AG10803 (cell line): ENCODE data around the gene DBNDD1.
"Not testable (repeated sequence)": the region's sequence is repeated elsewhere in the genome, so short reads cannot be mapped to it uniquely, and the experiment has no call there.

ENCODE experiments used
- DNase-seq: peaks from one replicate; pipeline ENCODE4 v3.0.0; 2010; ENCODE audit warnings: low read depth
- H3K4me3 ChIP-seq: 2 replicates; pipeline ENCODE4 v1.5.1; 2011; ENCODE audit warnings: mild to moderate bottlenecking, low read length, control low read depth
- TF ChIP-seq, protein P1 (sequence below): conservative IDR thresholded peaks from 2 replicates; pipeline ENCODE4 v1.5.1; 2011; ENCODE audit warnings: mild to moderate bottlenecking, low read length, control low read depth, inconsistent platforms

DBNDD1 gene

DNA sequence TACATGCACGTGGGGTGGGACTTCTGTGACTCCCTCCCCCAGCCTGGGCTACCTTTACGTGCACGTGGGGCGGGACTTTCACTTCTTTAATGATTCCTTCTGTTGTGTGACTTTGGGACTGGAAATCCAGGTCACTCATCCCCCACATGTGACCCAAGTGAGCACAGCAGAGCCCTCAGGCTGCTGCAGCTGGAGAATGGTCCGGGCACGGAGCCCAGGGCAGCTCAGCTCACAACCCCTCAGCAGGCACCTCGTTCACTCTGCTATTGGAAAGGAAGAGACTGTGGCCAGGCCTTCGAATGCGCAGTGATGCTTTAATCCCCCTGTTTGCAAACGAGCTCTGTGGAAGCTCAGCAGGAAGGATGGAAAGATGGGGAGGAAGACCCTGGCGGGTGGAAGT lies 14.7 kb downstream of the DBNDD1 start:
- TF ChIP-seq, protein P1, sequence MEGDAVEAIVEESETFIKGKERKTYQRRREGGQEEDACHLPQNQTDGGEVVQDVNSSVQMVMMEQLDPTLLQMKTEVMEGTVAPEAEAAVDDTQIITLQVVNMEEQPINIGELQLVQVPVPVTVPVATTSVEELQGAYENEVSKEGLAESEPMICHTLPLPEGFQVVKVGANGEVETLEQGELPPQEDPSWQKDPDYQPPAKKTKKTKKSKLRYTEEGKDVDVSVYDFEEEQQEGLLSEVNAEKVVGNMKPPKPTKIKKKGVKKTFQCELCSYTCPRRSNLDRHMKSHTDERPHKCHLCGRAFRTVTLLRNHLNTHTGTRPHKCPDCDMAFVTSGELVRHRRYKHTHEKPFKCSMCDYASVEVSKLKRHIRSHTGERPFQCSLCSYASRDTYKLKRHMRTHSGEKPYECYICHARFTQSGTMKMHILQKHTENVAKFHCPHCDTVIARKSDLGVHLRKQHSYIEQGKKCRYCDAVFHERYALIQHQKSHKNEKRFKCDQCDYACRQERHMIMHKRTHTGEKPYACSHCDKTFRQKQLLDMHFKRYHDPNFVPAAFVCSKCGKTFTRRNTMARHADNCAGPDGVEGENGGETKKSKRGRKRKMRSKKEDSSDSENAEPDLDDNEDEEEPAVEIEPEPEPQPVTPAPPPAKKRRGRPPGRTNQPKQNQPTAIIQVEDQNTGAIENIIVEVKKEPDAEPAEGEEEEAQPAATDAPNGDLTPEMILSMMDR = no peak
- no peak overlapping the region for H3K4me3 ChIP-seq

DNA sequence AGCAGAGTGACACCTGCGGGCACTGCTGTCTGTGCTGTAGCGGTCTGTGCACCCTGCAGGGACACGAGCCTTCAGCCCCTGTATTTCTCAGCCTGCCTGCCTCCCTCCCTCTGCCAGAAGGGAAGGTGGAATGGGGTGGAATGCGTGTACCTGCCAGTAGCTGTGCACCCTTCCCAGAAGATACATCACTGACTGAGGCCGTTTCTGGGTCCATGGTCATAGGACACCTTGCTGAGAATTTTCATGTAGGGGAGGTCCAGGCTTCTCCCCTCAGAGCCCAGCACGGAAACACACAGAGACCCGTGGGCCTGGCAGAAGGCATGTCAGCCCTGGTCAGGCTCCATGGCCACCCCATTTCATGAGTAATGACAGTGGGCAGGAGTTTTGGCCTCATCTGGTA lies 16.5 kb downstream of the DBNDD1 start:
- H3K4me3 ChIP-seq = no peak overlapping the region
- DNase-seq = no peak
- TF ChIP-seq, protein P1 = no peak

More for the DNA sequence above, 14.7 kb downstream of the DBNDD1 start:
- no peak for DNase-seq

DNA sequence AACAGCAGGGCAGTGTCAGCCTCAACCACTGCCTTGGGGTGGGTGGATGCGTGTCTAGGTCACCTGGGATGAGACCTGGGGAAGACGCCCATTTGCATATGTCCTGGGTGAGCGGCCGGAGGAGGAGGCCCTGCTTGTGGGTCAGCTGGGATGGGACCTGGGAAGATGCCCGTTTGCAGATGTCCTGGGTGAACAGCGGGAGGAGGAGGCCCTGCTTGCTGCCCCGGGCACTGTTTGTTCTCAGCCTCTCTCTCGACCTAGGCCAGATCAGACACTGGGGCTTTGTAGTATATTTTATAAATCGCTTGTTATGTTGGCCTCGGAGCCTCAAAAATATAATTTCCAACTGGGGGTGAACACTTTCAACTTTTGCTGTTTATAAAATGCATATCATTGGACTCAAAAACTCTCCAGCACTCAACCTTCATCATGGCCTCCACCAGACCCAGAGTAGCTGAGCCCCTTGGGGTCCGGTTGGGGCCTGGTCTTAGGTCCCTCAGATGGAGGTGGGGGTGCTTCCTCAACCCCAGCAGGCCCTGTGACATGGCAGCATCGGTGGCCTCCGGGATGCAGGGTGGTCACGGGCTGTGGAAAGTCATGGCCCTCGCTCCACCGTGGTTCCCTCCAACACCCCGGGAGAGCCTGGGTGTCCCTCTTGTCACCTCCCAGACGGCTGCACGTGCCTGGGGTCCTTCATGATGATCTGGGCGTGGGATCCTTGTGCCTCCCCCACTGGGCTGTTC lies 17.3 kb downstream of the DBNDD1 start:
- DNase-seq = no peak
- no peak overlapping the region for H3K4me3 ChIP-seq
- TF ChIP-seq, protein P1 = no peak

DNA sequence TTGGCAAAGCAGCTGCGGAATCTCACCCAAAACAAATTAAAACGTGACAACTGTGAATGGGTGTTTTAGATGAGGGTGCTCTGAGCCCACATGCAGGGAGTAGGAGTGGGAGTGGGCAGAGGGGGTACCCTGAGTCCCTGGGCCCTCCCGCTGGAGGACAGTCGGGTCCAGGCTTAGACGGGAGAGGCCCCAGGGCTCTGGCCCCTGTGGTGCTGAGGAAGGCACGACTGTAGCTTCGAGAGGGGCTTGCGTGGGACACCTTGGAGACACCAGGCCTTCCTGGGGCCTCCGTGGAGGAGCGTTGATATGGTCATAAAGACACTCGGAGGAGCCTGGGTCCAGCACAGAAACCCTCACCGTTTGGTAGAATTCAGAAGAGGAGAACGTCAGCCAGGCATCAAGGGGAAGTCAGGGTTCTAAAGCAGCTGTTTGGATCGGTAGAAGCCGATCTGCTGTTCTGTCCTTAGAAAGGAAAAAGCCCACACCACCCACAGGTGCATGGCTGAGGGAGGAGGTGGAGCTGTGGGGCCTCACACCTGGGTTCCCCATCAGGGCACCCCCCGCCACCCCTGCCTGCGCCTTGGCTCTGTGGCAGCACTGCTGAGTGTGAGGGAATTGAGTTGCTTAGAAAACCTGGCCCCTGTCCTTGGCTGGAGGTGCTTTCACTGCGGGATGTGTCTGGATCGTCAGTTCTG lies 18.4 kb downstream of the DBNDD1 start:
- TF ChIP-seq, protein P1 = no peak

DNA sequence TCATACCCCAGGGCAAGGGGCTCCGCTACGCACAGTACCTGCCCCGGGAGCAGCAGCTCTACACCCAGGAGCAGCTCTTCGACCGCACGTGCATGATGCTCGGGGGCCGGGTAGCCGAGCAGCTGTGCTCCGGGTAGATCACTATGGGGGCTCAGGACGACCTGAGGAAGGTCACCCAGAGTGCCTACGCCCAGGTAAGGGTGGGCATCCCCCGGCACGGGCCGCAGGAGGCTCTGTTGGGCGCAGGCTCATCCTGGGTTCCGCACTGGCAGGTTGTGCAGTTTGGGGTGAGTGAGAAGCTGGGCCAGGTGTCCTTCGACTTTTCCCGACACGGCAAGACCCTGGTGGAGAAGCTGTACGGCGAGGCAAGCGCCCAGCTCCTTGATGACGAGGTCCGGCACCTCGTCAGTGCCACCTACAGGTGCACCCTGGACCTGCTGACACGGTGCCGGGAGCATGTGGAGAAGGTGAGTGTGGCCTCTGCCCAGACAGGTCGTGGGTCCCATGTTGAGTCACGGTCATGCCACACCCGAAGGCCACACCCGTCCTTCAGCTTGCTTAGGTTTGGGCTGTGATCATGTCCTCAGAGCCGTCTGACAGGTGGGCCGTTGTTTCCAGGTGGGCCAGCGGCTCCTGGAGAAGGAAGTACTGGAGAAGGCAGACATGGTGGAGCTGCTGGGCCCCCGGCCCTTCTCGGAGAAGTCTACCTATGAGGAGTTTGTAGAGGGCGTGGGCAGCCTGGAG lies 19.3 kb downstream of the DBNDD1 start:
- TF ChIP-seq, protein P1 = no peak
- H3K4me3 ChIP-seq = no peak overlapping the region
- DNase-seq = no peak

More for the DNA sequence above, 18.4 kb downstream of the DBNDD1 start:
- no peak for DNase-seq
- H3K4me3 ChIP-seq = no peak overlapping the region

DNA sequence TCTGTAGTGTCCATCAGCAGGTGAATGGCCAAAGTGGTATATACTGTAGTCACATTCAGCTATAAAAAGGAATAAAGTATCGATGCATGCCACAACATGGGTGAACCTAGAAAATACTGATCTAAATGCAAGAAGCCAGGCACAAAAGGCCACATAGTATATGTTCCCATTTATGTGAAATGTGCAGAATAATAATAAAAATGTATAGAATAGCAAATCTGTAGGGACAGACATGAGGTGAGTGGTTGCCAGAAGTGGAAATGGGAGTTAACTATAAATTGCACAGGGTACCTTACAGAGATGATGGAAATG lies 23.1 kb downstream of the DBNDD1 start:
- no peak for DNase-seq
- TF ChIP-seq, protein P1 = no peak

DNA sequence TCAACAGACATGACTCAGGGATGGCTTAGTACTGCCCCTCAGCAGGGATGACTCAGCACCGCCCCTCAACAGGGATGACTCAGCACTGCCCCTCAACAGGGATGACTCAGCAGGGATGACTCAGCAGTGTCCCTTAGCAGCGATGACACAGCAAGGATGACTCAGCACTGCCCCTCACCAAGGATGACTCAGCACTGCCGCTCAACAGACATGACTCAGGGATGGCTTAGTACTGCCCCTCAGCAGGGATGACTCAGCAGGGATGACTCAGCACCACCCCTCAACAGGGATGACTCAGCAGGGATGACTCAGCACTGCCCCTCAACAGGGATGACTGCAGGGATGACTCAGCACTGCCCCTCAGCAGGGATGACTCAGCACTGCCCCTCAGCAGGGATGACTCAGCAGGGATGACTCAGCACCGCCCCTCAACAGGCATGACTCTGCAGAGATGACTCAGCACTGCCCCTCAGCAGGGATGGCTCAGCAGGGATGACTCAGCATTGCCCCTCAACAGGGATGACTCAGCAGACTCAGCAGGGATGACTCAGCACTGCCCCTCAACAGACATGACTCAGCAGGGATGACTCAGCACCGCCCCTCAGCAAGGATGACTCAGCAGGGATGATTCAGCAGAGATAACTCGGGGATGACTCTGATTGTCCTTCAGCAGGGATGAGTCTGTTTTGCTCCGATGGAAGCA lies 23.6 kb downstream of the DBNDD1 start:
- DNase-seq = peak; percentile 51
- H3K4me3 ChIP-seq = not testable (repeated sequence)

More for the DNA sequence above, 23.1 kb downstream of the DBNDD1 start:
- no peak overlapping the region for H3K4me3 ChIP-seq

DNA sequence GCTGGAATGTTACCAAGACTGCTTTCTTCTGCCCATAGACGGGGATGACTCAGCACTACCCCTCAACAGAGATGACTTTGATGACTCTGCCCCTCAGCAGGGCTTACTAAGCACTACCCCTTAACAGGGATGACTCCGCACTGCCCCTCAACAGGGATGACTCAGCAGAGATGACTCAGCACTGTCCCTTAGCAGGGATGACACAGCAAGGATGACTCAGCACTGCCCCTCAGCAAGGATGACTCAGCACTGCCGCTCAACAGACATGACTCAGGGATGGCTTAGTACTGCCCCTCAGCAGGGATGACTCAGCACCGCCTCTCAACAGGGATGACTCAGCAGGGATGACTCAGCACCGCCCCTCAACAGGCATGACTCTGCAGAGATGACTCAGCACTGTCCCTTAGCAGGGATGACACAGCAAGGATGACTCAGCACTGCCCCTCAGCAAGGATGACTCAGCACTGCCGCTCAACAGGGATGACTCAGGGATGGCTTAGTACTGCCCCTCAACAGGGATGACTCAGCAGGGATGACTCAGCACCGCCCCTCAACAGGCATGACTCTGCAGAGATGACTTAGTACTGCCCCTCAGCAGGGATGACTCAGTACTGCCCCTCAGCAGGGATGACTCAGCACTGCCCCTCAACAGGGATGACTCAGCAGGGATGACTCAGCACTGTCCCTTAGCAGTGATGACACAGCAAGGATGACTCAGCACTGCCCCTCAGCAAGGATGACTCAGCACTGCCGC lies 24.4 kb downstream of the DBNDD1 start:
- DNase-seq = peak; percentile 56
- H3K4me3 ChIP-seq = not testable (repeated sequence)
